WTC11 (cell line): ENCODE data around the gene PCDHB16.
A peak's percentile ranks its signal among the peaks of the same experiment; 100 is the strongest.

Source experiments
- ATF2 ChIP-seq: sonication (generic); formaldehyde crosslinking; IDR thresholded peaks from 2 replicates; pipeline ENCODE4 v1.8.1; 2022; ENCODE audit warnings: low read depth, missing genetic modification reagents, borderline replicate concordance
- CTCF ChIP-seq: fragments of 200-600 bp; IDR thresholded peaks from 2 replicates; pipeline ENCODE4 v1.8.0; 2022; ENCODE audit warnings: antibody characterized with exemption
- KAT7 ChIP-seq: sonication (generic); formaldehyde crosslinking; IDR thresholded peaks from 2 replicates; pipeline ENCODE4 v1.8.1; 2023; ENCODE audit warnings: missing genetic modification reagents, mild to moderate bottlenecking, borderline replicate concordance
- NFYB ChIP-seq: sonication (generic); formaldehyde crosslinking; conservative IDR thresholded peaks from 2 replicates; pipeline ENCODE4 v1.8.0; 2022; ENCODE audit warnings: low read depth, missing genetic modification reagents
- NR2C2 ChIP-seq: sonication (generic); formaldehyde crosslinking; IDR thresholded peaks from 2 replicates; pipeline ENCODE4 v1.8.0; 2022; ENCODE audit warnings: mild to moderate bottlenecking, missing genetic modification reagents
- NR3C1 ChIP-seq: sonication (generic); formaldehyde crosslinking; conservative IDR thresholded peaks from 2 replicates; pipeline ENCODE4 v1.8.1; 2023; ENCODE audit warnings: low read depth, mild to moderate bottlenecking, missing genetic modification reagents
- SP1 ChIP-seq: sonication (generic); formaldehyde crosslinking; conservative IDR thresholded peaks from 2 replicates; pipeline ENCODE4 v1.8.1; 2022; ENCODE audit warnings: missing genetic modification reagents
- ZNF416 ChIP-seq: fragments of 250-450 bp; sonication (Bioruptor Pico); IDR thresholded peaks from 2 replicates; pipeline ENCODE4 v1.9.0; 2021; ENCODE audit warnings: mild to moderate bottlenecking, inconsistent platforms
- TF ChIP-seq, protein P1 (sequence below): fragments of 250-450 bp; sonication (Bioruptor Pico); conservative IDR thresholded peaks from 2 replicates; pipeline ENCODE4 v1.9.0; 2021; ENCODE audit warnings: mild to moderate bottlenecking
- TF ChIP-seq, protein P2 (sequence below): sonication (generic); formaldehyde crosslinking; IDR thresholded peaks from 2 replicates; pipeline ENCODE4 v1.8.1; 2023; ENCODE audit warnings: mild to moderate bottlenecking, missing genetic modification reagents, moderate library complexity
- TF ChIP-seq, protein P3 (sequence below): sonication (generic); formaldehyde crosslinking; IDR thresholded peaks from 2 replicates; pipeline ENCODE4 v1.8.1; 2022; ENCODE audit warnings: low read depth, mild to moderate bottlenecking, moderate library complexity, missing genetic modification reagents, borderline replicate concordance
- TF ChIP-seq, protein P4 (sequence below): sonication (generic); formaldehyde crosslinking; IDR thresholded peaks from 2 replicates; pipeline ENCODE4 v1.8.0; 2022; ENCODE audit warnings: mild to moderate bottlenecking, missing genetic modification reagents

- TF ChIP-seq CTCF: 0 out of 2 replicates have a peak, but pooled peaks have one; percentile 27
- no peak for TF ChIP-seq SP1 (CRISPR knock-in tag)
- TF ChIP-seq, protein P1, sequence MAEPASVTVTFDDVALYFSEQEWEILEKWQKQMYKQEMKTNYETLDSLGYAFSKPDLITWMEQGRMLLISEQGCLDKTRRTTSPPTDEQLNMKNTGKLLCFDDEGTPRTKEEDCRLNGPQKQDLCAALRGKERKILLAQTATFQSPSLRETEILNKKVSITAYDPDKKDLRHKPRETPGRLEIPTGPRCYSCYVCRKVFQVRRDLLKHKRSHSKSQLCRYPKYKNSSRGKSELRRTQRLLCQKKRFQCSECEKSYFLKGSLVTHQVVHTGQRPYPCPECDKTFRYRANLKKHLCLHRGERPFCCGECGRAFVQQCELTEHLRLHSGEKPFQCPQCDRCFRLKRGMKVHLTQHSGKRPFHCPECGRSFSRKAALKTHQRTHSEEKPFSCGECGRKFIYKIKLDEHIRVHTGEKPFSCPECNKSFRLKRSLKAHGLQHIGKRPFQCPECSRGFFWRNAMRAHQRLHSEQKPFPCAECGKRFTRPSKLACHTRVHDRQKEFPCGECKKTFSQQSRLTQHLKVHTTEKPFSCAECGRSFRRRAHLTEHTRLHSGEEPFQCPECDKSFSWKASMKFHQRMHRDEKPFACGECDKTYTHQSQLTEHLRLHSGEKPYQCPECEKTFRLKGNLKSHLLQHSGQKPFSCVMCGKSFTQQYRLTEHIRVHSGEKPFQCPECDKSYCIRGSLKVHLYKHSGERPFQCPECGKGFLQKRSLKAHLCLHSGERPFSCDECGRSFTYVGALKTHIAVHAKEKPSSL (CRISPR knock-in tag): no peak
- TF ChIP-seq KAT7 (CRISPR knock-in tag): no peak
- TF ChIP-seq NR2C2: no peak
- no peak for TF ChIP-seq ZNF416 (CRISPR knock-in tag)
- TF ChIP-seq, protein P2, sequence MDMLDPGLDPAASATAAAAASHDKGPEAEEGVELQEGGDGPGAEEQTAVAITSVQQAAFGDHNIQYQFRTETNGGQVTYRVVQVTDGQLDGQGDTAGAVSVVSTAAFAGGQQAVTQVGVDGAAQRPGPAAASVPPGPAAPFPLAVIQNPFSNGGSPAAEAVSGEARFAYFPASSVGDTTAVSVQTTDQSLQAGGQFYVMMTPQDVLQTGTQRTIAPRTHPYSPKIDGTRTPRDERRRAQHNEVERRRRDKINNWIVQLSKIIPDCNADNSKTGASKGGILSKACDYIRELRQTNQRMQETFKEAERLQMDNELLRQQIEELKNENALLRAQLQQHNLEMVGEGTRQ: no peak
- no peak for TF ChIP-seq NFYB (CRISPR knock-in tag)
- TF ChIP-seq NR3C1 (CRISPR knock-in tag): no peak
- TF ChIP-seq, protein P3, sequence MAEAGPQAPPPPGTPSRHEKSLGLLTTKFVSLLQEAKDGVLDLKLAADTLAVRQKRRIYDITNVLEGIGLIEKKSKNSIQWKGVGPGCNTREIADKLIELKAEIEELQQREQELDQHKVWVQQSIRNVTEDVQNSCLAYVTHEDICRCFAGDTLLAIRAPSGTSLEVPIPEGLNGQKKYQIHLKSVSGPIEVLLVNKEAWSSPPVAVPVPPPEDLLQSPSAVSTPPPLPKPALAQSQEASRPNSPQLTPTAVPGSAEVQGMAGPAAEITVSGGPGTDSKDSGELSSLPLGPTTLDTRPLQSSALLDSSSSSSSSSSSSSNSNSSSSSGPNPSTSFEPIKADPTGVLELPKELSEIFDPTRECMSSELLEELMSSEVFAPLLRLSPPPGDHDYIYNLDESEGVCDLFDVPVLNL (CRISPR knock-in tag): no peak
- TF ChIP-seq, protein P4, sequence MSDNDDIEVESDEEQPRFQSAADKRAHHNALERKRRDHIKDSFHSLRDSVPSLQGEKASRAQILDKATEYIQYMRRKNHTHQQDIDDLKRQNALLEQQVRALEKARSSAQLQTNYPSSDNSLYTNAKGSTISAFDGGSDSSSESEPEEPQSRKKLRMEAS (CRISPR knock-in tag): no peak
- no peak for TF ChIP-seq ATF2 (CRISPR knock-in tag)
These were observed 26.3 kb downstream of the PCDHB16 start, which contains the start of gene PCDHB12 for GRCh38 chr5:141208478-141208877.
